NCI-H2107 treated with DMSO at 0.1 percent for 48 hours (cell line): ENCODE results near the gene RNU5D-1.

ENCODE experiments used
- DNase-seq: peaks from one replicate; lab custom pipeline; 2025; ENCODE audit not compliant: unreplicated experiment; lab: John Stamatoyannopoulos, UW

RNU5D-1 gene

DNA sequence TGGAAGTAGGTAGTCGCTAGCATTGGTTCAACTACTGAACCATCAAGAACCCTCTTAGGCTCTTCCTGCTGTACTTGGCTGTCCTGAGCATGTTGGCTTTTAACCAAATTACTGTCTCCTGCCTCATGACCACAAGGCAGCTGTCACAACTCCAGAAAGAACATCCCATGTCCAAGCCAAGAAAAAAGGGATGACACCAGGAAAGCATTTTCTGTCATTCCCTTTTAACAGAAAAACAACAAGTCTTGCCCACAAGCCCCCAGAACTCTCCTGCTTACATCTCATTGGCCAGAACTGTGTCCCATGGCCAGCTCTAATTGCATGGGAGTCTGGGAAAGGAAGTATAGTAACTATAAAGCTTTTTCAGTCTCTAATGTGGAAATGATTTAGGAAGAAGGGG, 2.4 kb upstream of the RNU5D-1 start:
- DNase-seq: no peak

GRCh38 chr1:44724955-44725698, 5.8 kb downstream of the RNU5D-1 start:
- no peak for DNase-seq

DNA sequence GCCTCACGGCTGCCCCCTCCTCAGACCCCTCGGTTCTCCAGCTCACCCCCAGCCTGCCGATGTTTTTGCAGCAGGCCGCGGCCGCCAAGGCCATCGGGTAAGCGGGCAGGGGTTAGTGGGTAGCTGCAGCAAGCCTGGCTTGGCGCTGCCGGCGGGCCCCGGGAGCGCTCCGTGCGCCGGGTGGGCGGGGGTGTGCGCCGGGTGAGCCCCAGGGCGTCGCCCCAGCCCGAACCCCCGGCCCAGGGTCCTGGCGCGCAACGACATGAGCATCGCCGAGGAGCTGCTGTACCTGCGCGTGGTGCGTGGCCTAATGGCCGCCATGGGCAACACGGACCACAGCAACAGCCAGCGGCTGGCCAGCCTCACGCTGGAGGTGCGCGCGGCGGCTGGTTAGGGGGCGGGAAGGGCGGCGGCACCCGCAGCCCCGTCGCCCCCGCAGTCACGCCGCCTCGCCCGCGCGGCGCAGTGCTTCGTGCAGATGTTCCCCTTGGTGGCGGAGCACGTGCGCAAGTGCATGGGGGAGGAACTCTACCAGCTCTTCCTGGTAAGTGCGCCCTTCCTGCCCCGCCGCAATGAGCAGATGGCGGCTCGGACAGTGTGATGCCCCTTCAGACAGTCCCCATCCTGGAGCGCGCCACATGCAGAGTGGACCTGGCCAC, 6.5 kb downstream of the RNU5D-1 start:
- DNase-seq: no peak

- DNase-seq: no peak
These were observed 7.3 kb downstream of the RNU5D-1 start for GRCh38 chr1:44723496-44724295.

- no peak for DNase-seq
These were observed 7.9 kb downstream of the RNU5D-1 start for GRCh38 chr1:44723064-44723463.

DNA sequence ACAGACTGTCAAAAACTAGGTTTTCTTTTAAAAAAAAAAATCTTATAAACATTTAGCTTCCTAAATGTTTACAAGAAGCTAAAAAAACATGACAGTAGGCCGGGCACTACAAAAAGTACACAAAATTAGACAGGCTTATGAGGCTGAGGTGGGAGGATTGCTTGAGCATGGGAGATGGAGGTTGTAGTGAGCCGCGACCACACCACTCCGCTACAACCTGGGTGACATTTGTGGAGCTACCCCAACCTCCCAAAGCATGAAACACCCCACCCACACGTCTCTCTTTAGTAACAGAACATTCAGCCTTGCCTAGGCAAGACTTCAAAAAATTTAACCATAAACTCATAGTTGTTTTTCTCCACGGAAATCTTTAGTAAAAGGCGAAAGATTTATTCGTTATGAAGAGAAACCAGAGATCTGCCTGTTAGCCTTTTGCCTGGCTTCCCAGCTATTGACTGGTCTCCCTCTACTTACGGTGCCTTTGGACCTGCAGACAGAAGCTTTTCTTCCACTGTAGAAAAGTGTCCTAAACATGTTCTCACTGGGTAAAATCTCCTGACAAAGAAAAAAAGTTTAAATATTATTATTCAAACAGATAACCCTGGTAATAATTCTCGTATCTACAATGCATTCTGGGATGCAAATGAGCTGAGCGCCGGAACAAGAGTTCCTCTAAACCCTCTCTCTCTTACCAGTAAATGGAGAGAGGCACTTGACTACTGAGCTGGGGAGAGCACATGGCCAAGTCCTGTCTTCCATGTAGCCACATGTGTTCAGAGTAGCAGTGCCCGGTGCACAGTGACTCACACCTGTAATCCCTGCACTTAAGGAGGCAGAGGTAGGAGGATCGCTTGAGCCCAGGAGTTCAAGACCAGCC, 9.2 kb downstream of the RNU5D-1 start:
- peak; percentile 97 for DNase-seq

GRCh38 chr1:44720281-44720680, 10.7 kb downstream of the RNU5D-1 start:
- no peak for DNase-seq

GRCh38 chr1:44719318-44719717, 11.7 kb downstream of the RNU5D-1 start:
- no peak for DNase-seq

DNA sequence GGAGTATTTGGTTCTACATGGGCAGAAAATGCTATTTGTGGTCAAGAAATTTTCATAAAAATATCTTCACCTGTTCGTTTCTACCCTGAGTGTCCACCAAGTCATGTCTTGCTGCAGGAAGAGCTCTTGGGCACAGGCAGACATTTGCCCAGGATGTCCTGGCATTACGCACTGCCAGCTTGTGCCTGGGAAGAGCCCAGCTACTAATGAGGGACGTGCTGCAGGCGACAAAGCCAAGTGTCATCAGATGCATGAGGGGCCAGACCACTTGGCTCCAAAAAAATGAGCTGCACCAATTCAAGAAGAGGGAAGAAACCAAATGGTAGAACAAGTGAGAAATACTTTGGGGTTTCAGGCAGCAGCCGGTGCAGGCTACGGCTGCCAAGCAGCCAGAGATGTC, 12.9 kb downstream of the RNU5D-1 start:
- DNase-seq: no peak

GRCh38 chr1:44717653-44718052, 13.3 kb downstream of the RNU5D-1 start:
- no peak for DNase-seq

DNA sequence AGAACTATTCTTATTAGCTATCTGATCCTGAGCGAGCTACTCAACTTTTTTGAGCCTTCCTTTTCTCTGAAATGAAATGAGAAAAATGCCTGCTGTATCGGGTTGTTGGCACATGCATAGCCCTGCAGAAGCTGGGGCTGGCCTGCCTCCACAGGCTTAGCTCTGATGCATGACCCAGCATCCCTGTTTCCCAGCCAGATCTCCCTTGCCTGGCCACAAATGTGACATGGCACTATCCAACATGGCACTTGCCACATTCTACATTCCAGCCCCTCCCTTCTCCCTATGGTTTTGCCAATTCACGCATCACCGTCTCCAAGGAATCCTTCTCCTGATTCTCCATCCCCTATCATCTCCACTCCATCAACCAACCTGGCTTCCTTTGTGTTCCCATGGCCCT, 13.8 kb downstream of the RNU5D-1 start:
- DNase-seq: no peak

- DNase-seq: peak; percentile 84
These were observed 15.9 kb downstream of the RNU5D-1 start for GRCh38 chr1:44714944-44715571.

- DNase-seq: no peak
These were observed 16.4 kb downstream of the RNU5D-1 start for GRCh38 chr1:44714532-44714931.

DNA sequence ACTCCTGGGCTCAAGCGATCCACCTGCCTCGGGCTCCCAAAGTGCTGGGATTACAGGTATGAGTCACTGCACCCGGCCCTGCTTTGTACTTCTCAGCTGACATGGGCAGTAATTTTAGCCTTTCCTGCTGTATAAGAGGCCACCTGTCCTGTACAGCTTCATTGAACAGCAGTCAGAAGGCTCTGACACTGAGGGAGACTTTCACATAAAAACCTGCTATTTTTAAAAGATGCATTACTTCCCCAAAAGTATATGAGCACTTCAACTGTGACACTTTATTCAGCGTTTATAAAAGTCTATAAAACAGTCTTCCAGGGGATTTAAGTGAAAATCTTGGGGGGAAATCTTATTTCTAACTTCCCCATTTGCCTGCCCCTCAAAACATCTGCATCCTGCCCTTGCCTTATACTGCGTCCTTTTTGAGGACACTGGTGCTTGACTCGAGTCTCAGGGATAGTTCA, 17.6 kb downstream of the RNU5D-1 start:
- peak; percentile 77 for DNase-seq

GRCh38 chr1:44707959-44708831, 22.8 kb downstream of the RNU5D-1 start:
- no peak for DNase-seq

DNA sequence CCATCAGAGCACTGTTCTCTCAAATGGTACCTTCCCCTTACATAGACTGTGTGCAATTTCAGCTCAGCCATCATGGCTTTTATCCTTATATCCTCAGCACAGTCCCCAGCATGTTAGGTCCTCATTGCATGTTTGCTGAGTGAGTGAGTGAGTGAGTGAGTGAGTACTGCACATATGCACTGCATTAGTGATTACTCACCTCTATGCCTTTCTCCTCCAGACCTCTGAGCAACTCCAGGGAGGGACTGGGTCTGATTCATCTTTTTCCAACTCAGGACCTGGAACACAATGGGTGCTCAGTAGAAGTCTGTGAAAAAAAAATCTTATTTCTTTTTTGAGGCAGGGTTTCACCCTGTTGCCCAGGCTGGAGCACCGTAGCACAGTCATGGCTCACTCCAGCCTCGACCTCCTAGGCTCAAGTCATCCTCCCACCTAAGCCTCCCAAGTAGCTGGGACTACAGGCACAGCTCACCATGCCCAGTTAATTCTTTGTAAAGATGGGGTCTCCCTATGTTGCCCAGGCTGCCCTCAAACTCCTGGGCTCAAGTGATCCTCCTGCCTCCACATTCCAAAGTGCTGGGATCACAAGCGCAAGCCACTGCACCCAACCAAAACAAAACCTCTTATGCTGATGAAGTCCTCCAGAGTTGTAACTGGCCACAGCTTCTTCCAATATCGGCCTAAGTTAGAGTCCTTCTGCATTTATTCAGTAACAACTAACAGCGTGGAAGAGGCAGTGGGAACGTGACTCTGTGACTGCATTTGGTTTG, 23.7 kb downstream of the RNU5D-1 start:
- no peak for DNase-seq

DNA sequence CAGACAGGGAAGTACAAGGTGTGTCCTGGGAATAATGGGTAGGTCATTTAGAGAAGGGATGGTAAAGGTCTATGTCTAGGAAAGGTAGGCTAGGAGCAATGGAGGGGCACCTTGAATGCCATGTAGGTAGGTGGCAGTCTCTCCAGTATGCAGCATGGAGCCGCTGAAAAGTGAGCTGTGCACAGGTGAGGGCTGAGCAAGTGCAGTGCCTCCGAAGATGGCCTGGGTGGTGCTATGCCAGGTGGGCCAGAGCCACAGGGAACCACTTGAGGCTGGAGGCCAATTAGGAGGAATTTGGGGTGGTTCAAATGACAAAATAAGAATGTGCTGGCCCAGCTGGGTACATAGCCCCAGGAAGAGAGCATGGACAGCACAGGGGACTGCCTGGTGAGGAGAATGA, 25.0 kb downstream of the RNU5D-1 start:
- peak; percentile 31 for DNase-seq

GRCh38 chr1:44705470-44705869, 25.5 kb downstream of the RNU5D-1 start:
- no peak for DNase-seq

- DNase-seq: no peak
These were observed 29.8 kb downstream of the RNU5D-1 start for GRCh38 chr1:44701141-44701573.
